Thoracic aorta (tissue), 2 donors: Measurements from ENCODE around the gene UBXN11. TPM values are rescaled to one million over a fixed set of nuclear protein-coding genes. Genes with fewer than 3 reads are reported as not detected.
A peak's percentile ranks its signal among the peaks of the same experiment; 100 is the strongest.

Experiments used
- ATAC-seq: fragments of 150-250 bp; one replicate; pipeline ENCODE4 v1.8.0; 2017; ENCODE audit warnings: low read depth; ENCODE audit not compliant: insufficient number of reproducible peaks, low FRiP score
- DNase-seq: peaks from one replicate; pipeline ENCODE4 v3.0.0-alpha.2; 2020; ENCODE audit warnings: low spot score
- H3K27ac ChIP-seq, 2 donors: fragments of 200-600 bp; sonication (generic); 1 replicate in 1 of 2; 2 replicates in 1 of 2; pipeline ENCODE4 v1.5.1; 2016; ENCODE audit warnings: mild to moderate bottlenecking in 2 of 2, moderate library complexity in 2 of 2
- H3K27me3 ChIP-seq: fragments of 200-600 bp; sonication (generic); replicated peaks from 2 replicates; pipeline ENCODE4 v1.6.0; 2016; ENCODE audit warnings: mild to moderate bottlenecking; ENCODE audit not compliant: insufficient read depth
- H3K36me3 ChIP-seq: fragments of 200-600 bp; sonication (generic); one replicate; pipeline ENCODE4 v1.5.1; 2016
- H3K4me1 ChIP-seq, 2 donors: fragments of 200-600 bp; sonication (generic); 1 replicate in 1 of 2; 2 replicates in 1 of 2; pipeline versions ENCODE4 v1.5.1 to v1.6.0; 2016; ENCODE audit warnings: low read depth in 2 of 2, mild to moderate bottlenecking in 1 of 2; ENCODE audit not compliant: control insufficient read depth in 1 of 2
- H3K4me3 ChIP-seq: fragments of 200-600 bp; sonication (generic); 2 replicates; pipeline ENCODE4 v1.5.1; 2016; ENCODE audit warnings: mild to moderate bottlenecking
- H3K9me3 ChIP-seq: fragments of 200-600 bp; sonication (generic); 2 replicates; pipeline ENCODE4 v1.5.1; 2016
- total RNA-seq, 2 donors: library from RNA; depleted of rRNA; stranded (reverse); fragments of >200 nt; gene quantifications; one replicate each; pipeline versions ENCODE4 v1.1.0 to v1.2.3, GENCODE V29; 2016
- TF ChIP-seq, protein P1 (sequence below): fragments of 200-600 bp; sonication (generic); IDR thresholded peaks from one replicate; pipeline ENCODE4 v1.5.1; 2019; ENCODE audit warnings: antibody characterized with exemption

UBXN11 gene
- total RNA-seq, 2 donors from 2014 or later, result 9.6 to 23.2 TPM

DNA sequence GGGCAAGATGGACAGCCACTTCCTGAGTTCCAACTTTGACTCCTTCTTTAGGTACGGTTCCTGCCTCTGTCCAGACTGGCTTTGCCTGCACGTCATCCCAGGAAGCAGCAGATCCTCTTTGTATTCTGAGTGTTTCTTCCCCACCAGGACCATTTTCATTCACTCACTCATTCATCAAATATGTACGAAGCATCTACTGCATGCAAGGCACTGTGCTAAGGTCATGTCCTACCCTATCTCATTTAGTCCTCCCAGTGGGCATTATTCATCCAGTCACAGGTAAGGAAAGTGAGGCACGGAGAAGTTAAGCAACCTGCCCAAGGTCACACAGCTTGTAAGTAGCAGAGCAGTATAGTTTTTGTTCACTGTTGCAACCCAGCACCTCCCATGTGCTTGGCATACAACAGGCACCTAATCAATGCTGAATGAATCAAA is 33.6 kb upstream of the UBXN11 start:
- ATAC-seq, result no peak
- Histone ChIP-seq H3K9me3 (no peaks in the 10 kb centered on the region), H3K27me3 (no peaks in the 10 kb centered on the region), H3K36me3 (no peaks in the 10 kb centered on the region), H3K27ac (no peak overlapping the region), H3K4me1 (peaks cover 11% of the 10 kb centered on the region in 2 donors), H3K4me3 (no peak overlapping the region)
- TF ChIP-seq, protein P1, sequence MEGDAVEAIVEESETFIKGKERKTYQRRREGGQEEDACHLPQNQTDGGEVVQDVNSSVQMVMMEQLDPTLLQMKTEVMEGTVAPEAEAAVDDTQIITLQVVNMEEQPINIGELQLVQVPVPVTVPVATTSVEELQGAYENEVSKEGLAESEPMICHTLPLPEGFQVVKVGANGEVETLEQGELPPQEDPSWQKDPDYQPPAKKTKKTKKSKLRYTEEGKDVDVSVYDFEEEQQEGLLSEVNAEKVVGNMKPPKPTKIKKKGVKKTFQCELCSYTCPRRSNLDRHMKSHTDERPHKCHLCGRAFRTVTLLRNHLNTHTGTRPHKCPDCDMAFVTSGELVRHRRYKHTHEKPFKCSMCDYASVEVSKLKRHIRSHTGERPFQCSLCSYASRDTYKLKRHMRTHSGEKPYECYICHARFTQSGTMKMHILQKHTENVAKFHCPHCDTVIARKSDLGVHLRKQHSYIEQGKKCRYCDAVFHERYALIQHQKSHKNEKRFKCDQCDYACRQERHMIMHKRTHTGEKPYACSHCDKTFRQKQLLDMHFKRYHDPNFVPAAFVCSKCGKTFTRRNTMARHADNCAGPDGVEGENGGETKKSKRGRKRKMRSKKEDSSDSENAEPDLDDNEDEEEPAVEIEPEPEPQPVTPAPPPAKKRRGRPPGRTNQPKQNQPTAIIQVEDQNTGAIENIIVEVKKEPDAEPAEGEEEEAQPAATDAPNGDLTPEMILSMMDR, result no peak
- no peak for DNase-seq

DNA sequence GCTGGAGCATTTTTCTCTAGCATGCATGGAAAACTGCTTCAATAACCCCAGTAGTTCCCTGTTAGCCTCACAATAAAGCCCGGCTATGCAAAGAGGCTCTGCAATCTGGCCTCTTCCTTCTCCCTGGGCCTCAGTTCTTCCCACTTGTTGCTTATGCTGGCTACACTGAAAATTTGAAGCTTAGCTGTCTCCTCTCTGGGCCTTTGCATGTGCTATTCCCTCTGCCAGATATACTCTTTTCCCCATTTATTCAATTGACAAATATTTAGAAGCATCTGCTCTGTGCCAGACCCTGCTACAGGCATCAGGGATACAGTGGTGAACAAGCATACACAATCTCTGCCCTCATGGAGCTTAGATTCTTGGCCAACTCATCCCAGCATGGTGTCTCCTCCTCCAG is 32.2 kb upstream of the UBXN11 start:
- Histone ChIP-seq H3K36me3 (no peaks in the 10 kb centered on the region), H3K27me3 (no peaks in the 10 kb centered on the region), H3K4me1 (peaks cover 11% of the 10 kb centered on the region in 2 donors), H3K4me3 (no peak overlapping the region), H3K9me3 (no peaks in the 10 kb centered on the region), H3K27ac (no peak overlapping the region)
- ATAC-seq (no peak), DNase-seq (no peak)
- TF ChIP-seq, protein P1, result no peak

DNA sequence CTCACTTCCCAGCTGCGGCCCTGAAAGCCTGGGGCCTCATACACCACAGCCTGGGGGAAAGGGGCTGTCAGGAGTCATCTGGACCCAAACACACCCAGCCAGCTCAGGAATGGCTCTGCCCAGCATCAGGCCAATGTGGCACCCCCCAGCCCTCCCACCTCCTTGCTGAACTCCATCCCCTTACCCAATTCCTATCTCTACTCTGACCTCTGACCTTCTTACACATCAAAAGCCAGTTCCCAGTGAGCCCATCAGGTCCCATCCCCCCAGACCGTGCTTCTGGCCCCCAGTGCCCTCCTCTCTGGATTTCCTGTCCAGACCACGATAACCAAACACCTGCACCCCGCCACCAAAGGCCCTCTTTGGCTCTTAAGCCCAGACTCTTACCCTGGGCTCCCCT is 31.2 kb upstream of the UBXN11 start:
- H3K27ac ChIP-seq, result no peak overlapping the region
- no peaks in the 10 kb centered on the region for H3K36me3 ChIP-seq
- no peaks in the 10 kb centered on the region for H3K9me3 ChIP-seq
- TF ChIP-seq, protein P1, result no peak
- H3K27me3 ChIP-seq, result no peaks in the 10 kb centered on the region
- H3K4me3 ChIP-seq, result no peak overlapping the region
- H3K4me1 ChIP-seq, result peaks cover 11% of the 10 kb centered on the region in 2 donors
- ATAC-seq, result no peak
- DNase-seq, result no peak

DNA sequence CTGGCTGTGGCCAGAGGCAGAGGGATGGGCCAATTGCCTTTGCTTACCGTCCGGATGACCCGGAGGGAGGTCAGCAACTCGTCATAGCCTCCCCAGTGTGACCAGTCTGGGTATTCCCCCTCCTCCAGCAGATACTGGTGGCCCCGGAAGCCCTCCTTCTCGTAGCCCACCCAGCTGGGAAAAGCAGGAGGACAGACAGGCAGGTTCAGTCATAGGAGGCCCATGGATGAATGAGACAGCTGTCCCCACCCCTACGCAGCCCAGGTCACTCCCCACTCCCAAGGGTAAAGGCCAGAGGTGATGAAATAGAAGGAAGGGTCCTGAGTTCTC is 30.7 kb upstream of the UBXN11 start:
- TF ChIP-seq, protein P1, result no peak
- H3K4me1 ChIP-seq, result peaks cover 11% of the 10 kb centered on the region in 2 donors
- H3K4me3 ChIP-seq, result no peak overlapping the region
- H3K36me3 ChIP-seq, result no peaks in the 10 kb centered on the region
- H3K9me3 ChIP-seq, result no peaks in the 10 kb centered on the region
- no peaks in the 10 kb centered on the region for H3K27me3 ChIP-seq
- DNase-seq (no peak), ATAC-seq (no peak)
- H3K27ac ChIP-seq, result no peak overlapping the region

DNA sequence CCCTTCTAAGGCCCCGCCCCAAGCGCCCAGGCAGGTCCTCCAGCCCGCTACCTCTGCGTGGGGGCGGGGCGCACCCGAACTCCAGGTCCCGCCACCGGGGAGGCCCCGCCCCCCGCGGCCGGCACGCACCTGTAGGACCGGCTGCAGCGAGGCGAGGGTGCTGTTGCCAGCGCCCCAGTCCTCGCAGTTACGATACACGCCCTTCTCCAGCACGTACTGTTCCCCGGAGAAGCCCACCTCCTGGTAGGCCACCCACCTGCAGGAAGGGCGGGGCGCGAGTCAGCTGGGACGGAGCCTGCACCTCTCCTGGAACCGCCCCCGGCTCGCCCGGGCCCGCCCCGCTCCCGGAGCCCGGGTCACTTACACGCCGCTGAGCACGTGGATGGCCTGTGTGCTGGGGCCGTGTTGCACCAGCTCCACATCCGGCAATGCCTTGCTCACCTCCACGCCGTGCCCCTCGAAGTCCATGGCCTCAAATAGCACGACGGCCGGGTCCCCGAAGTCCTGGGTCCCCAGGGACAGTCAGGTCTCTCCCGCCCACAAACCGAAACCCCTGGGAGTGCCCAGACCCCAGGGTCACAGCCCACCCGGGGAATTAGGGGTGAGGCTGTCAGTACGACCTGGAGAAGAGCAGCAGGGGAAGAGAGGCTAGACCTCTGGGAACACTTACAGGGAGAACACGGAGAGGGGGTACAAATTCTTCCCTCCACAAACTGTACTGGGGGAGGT is 30.2 kb upstream of the UBXN11 start:
- no peaks in the 10 kb centered on the region for H3K36me3 ChIP-seq
- ATAC-seq (no peak), DNase-seq (no peak)
- peak overlapping the region; percentile 69 for H3K4me3 ChIP-seq
- no peaks in the 10 kb centered on the region for H3K9me3 ChIP-seq
- H3K27me3 ChIP-seq, result no peaks in the 10 kb centered on the region
- H3K4me1 ChIP-seq, result peaks cover 11 to 13% of the 10 kb centered on the region in 2 donors
- H3K27ac ChIP-seq, result no peak overlapping the region
- TF ChIP-seq, protein P1, result no peak
